KMS-11 (cell line): Measurements from ENCODE around the gene SUPT3H.
A peak's percentile ranks its signal among the peaks of the same experiment; 100 is the strongest.

Source experiments
- H2AFZ ChIP-seq: fragments of 200-600 bp; sonication (generic); 2 replicates; pipeline ENCODE4 v1.6.1; 2016; ENCODE audit warnings: antibody characterized with exemption, mixed run types, low read depth
- H3K27ac ChIP-seq: fragments of 200-600 bp; sonication (generic); 2 replicates; pipeline ENCODE4 v1.6.1; 2016; ENCODE audit warnings: mild to moderate bottlenecking, mixed run types
- H3K27me3 ChIP-seq: fragments of 200-600 bp; sonication (generic); 2 replicates; pipeline ENCODE4 v1.6.1; 2017; ENCODE audit warnings: mild to moderate bottlenecking, low read depth, mixed run types, moderate library complexity; ENCODE audit not compliant: insufficient read depth
- H3K36me3 ChIP-seq: fragments of 200-600 bp; sonication (generic); 2 replicates; pipeline ENCODE4 v1.6.1; 2017; ENCODE audit warnings: mild to moderate bottlenecking, mixed run types; ENCODE audit not compliant: insufficient read depth
- H3K4me1 ChIP-seq: fragments of 200-600 bp; sonication (generic); 2 replicates; pipeline ENCODE4 v1.6.1; 2016; ENCODE audit warnings: mild to moderate bottlenecking, low read depth, mixed run types; ENCODE audit not compliant: poor library complexity, severe bottlenecking
- H3K4me2 ChIP-seq: fragments of 200-600 bp; sonication (generic); 2 replicates; pipeline ENCODE4 v1.7.0; 2016; ENCODE audit warnings: mild to moderate bottlenecking, mixed run types
- H3K4me3 ChIP-seq: fragments of 200-600 bp; sonication (generic); IDR thresholded peaks from 2 replicates; pipeline ENCODE4 v1.6.1; 2017; ENCODE audit warnings: low read depth, low read length, mixed read lengths; ENCODE audit not compliant: insufficient read depth
- H3K79me2 ChIP-seq: fragments of 200-600 bp; sonication (generic); 2 replicates; pipeline ENCODE4 v1.6.1; 2016; ENCODE audit warnings: low read depth, mixed run types; ENCODE audit not compliant: insufficient read depth
- H3K9ac ChIP-seq: fragments of 200-600 bp; sonication (generic); 2 replicates; pipeline ENCODE4 v1.6.1; 2016; ENCODE audit warnings: mild to moderate bottlenecking, mixed run types
- H4K20me1 ChIP-seq: fragments of 200-600 bp; sonication (generic); 2 replicates; pipeline ENCODE4 v1.6.1; 2016; ENCODE audit warnings: mild to moderate bottlenecking, mixed run types; ENCODE audit not compliant: insufficient read depth
- TF ChIP-seq, protein P1 (sequence below): fragments of 200-600 bp; sonication (generic); conservative IDR thresholded peaks from 2 replicates; pipeline ENCODE4 v1.6.1; 2017; ENCODE audit warnings: low read depth, mild to moderate bottlenecking, antibody characterized with exemption, low read length, moderate library complexity, mixed read lengths

The SUPT3H gene

DNA sequence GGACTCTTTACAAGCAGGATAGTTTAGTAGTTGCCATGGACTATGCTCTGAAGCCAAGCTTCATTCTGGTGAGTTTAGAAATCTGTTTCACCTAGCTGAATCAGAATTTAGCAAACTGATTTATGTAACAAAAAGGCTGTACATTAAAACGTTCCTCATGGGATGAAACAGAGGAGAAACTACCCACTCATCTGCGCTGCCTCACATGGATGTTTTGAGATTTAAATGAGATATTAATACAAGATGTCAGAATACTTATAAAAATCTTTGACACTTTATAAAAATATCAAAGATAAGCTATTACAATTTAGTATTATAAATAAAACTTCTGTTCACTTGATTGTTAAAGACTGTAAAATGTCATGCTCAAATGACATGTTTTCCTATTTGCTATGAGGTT is 32.8 kb downstream of the SUPT3H start:
- no peaks in the 10 kb centered on the region for H3K36me3 ChIP-seq
- no peaks in the 10 kb centered on the region for H4K20me1 ChIP-seq
- TF ChIP-seq, protein P1, sequence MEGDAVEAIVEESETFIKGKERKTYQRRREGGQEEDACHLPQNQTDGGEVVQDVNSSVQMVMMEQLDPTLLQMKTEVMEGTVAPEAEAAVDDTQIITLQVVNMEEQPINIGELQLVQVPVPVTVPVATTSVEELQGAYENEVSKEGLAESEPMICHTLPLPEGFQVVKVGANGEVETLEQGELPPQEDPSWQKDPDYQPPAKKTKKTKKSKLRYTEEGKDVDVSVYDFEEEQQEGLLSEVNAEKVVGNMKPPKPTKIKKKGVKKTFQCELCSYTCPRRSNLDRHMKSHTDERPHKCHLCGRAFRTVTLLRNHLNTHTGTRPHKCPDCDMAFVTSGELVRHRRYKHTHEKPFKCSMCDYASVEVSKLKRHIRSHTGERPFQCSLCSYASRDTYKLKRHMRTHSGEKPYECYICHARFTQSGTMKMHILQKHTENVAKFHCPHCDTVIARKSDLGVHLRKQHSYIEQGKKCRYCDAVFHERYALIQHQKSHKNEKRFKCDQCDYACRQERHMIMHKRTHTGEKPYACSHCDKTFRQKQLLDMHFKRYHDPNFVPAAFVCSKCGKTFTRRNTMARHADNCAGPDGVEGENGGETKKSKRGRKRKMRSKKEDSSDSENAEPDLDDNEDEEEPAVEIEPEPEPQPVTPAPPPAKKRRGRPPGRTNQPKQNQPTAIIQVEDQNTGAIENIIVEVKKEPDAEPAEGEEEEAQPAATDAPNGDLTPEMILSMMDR: no peak
- H2AFZ ChIP-seq: no peak overlapping the region
- no peaks in the 10 kb centered on the region for H3K4me1 ChIP-seq
- H3K4me3 ChIP-seq: no peak overlapping the region
- no peak overlapping the region for H3K27ac ChIP-seq
- no peak overlapping the region for H3K9ac ChIP-seq
- no peaks in the 10 kb centered on the region for H3K27me3 ChIP-seq
- no peaks in the 10 kb centered on the region for H3K79me2 ChIP-seq
- H3K4me2 ChIP-seq: no peak overlapping the region

DNA sequence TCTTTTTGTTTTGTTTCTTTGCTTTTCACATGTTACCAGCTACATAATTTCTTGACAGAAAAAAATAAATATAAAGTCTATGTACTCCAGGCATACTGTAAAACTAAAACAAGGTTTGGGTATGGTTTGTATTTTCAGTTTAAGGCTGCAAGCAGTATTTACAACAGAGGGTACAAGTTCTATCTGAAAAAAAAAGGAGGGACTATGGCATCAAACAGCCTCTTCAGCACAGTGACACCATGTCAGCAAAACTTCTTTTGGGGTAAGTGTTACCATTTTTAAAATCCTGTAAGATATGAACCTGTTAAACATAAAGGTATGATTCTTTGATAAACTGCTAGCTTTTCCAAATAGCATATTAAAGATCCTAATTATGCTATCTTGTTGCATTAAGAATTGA is 49.2 kb downstream of the SUPT3H start:
- Histone ChIP-seq H3K4me1 (peaks cover 30% of the 10 kb centered on the region), H3K4me2 (peak overlapping the region; percentile 66), H3K27ac (peak overlapping the region; percentile 10; the same call in 1 of the 2 replicates), H3K27me3 (no peaks in the 10 kb centered on the region), H4K20me1 (no peaks in the 10 kb centered on the region), H3K9ac (peak overlapping the region; percentile 4; the same call in 1 of the 2 replicates), H3K36me3 (no peaks in the 10 kb centered on the region), H3K4me3 (no peak overlapping the region), H3K79me2 (no peaks in the 10 kb centered on the region), H2AFZ (0 out of 2 replicates have a peak overlapping the region, but pooled peaks have one; percentile 23)
- TF ChIP-seq, protein P1: no peak

DNA sequence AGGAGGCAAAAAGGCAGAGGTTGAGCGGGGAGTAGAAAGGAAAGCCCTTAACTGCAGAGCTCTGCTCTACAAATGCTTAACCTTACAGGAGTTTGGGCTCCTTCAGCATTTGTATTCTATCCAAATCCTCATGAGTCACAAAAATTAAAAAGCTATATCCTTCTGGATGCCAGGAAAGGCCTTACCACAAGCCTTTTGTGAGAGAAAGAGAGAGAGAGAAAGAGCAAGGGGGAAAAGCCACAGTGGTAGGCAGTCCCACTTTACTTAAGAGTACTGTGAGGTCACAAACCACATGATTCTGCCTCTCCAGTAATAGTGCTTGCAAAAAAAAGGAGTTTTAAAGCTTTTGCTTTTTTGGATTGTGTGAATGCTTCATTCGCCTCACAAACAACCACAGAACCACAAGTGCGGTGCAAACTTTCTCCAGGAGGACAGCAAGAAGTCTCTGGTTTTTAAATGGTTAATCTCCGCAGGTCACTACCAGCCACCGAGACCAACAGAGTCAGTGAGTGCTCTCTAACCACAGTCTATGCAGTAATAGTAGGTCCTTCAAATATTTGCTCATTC is 49.7 kb downstream of the SUPT3H start, which contains the start of gene RUNX2:
Gene RUNX2 (plus strand): TSS at position 375 of the 567 bp plus-strand sequence. CDS start 397 bp downstream, outside the sequence.
- peak within 1 kb of the TSS; percentile 10; the same call in 1 of the 2 replicates for H3K27ac ChIP-seq

DNA sequence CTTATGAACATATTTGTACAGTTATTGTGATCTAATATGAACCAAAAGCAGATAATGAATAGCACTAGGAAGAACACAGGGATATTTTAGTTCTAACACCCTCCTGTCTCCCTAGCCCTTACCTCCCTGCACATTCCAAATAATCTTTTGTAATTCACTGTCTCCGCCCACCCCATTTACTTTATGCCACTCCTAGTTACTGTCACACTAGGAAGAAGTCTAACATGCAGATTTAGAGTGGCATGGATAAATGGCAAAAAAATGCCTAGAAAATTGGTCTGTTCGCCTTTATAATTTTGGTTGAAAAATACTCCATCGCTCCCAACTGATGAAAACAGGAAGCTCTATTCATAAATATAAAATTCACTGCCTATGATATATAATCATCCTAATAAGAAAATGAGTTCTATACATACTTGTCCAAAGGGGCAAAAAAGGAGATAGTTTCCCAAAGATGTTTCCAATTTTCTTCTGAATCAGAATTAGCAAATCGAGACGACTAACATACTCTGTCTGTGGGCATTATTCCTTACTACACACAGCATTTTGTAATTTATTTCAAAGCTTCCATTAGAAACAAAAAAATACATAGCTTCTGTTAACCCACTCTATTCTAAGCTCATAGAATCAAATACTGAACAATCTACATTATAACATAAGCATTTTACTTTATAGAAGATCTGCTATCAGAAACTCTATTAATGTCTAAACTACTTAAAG is 50.9 kb downstream of the SUPT3H start:
- Histone ChIP-seq H3K79me2 (no peaks in the 10 kb centered on the region), H3K9ac (no peak overlapping the region), H3K4me1 (peaks cover 28% of the 10 kb centered on the region), H3K27ac (no peak overlapping the region), H3K36me3 (no peaks in the 10 kb centered on the region), H3K27me3 (no peaks in the 10 kb centered on the region), H3K4me3 (no peak overlapping the region), H3K4me2 (peak overlapping the region; percentile 66; the same call in 1 of the 2 replicates), H2AFZ (no peak overlapping the region), H4K20me1 (no peaks in the 10 kb centered on the region)
- TF ChIP-seq, protein P1: no peak

More for the DNA sequence above, 49.7 kb downstream of the SUPT3H start, which contains the start of gene RUNX2:
- no peaks in the 10 kb centered on the region for H3K27me3 ChIP-seq
- H3K4me3 ChIP-seq: no peak within 1 kb of the TSS
- H3K4me2 ChIP-seq: peak within 1 kb of the TSS; percentile 66
- H3K36me3 ChIP-seq: no peaks in the 10 kb centered on the region
- TF ChIP-seq, protein P1: no peak
- 0 out of 2 replicates have a peak within 1 kb of the TSS, but pooled peaks have one; percentile 23 for H2AFZ ChIP-seq
- peak within 1 kb of the TSS; percentile 4; the same call in 1 of the 2 replicates for H3K9ac ChIP-seq
- peaks cover 25% of the 10 kb centered on the region for H3K4me1 ChIP-seq
- H3K79me2 ChIP-seq: no peaks in the 10 kb centered on the region
- no peaks in the 10 kb centered on the region for H4K20me1 ChIP-seq
